Prostate gland (tissue), 2 donors: ENCODE data around the gene TRABD. TPM values are rescaled to one million over a fixed set of nuclear protein-coding genes. Genes with fewer than 3 reads are reported as not detected.

Experiments used
- DNase-seq: peaks from one replicate; pipeline ENCODE4 v3.0.0-alpha.2; 2019; ENCODE audit warnings: low spot score
- H3K27ac ChIP-seq, 2 donors: fragments of 200-600 bp; sonication (generic); 2 replicates each; pipeline ENCODE4 v1.5.1; 2017 to 2019
- H3K27me3 ChIP-seq: fragments of 200-600 bp; sonication (generic); replicated peaks from 2 replicates; pipeline ENCODE4 v1.5.1; 2019; ENCODE audit not compliant: insufficient read depth
- H3K36me3 ChIP-seq, 2 donors: fragments of 200-600 bp; sonication (generic); 1 replicate in 1 of 2; 2 replicates in 1 of 2; pipeline versions ENCODE4 v1.5.1 to v1.8.1; 2017 to 2019
- H3K4me1 ChIP-seq: fragments of 200-600 bp; sonication (generic); replicated peaks from 2 replicates; pipeline ENCODE4 v1.5.1; 2019
- H3K4me3 ChIP-seq, 2 donors: fragments of 200-600 bp; sonication (generic); 2 replicates each; pipeline ENCODE4 v1.5.1; 2017 to 2019
- H3K9me3 ChIP-seq: fragments of 200-600 bp; sonication (generic); 2 replicates; pipeline ENCODE4 v1.5.1; 2017
- CTCF ChIP-seq, 4 experiments: fragments of 200-600 bp in 2 of 4; fragments of 450-650 bp in 2 of 4; sonication (generic) in 2 of 4; IDR thresholded peaks; 1 replicate in 3 of 4; 2 replicates in 1 of 4; pipeline ENCODE4 v1.5.1; 2016 to 2019; ENCODE audit warnings: antibody characterized with exemption in 4 of 4, mild to moderate bottlenecking in 2 of 4, moderate library complexity in 2 of 4
- POLR2A ChIP-seq: fragments of 450-650 bp; IDR thresholded peaks from one replicate; pipeline ENCODE4 v1.6.1; 2016; ENCODE audit warnings: antibody characterized with exemption, mild to moderate bottlenecking
- POLR2AphosphoS5 ChIP-seq: sonication (generic); formaldehyde crosslinking; IDR thresholded peaks from one replicate; pipeline ENCODE4 v1.6.1; 2017; ENCODE audit warnings: antibody characterized with exemption
- WGBS: methylation state at CpG from one replicate; pipeline ENCODE4 v1.1.5; 2018; 5-methylcytosine and 5-hydroxymethylcytosine counted together
- intact Hi-C: fragments of 100-400 bp; cut with DNase I; formaldehyde crosslinking; loops from one replicate; pipeline ENCODE4 v1.14.2; 2022
- total RNA-seq, 2 donors: library from RNA; depleted of rRNA; stranded (reverse); fragments of >200 nt; gene quantifications; one replicate each; pipeline ENCODE4 v1.1.0, GENCODE V29; 2016

TRABD gene
- total RNA-seq, 2 donors from 2014 or later: 39.1 to 43.1 TPM

- WGBS: 84% methylated on average over 9 of the region's 9 CpGs
- Histone ChIP-seq H3K36me3 (peaks cover 20 to 28% of the 10 kb centered on the region in 2 donors), H3K9me3 (no peaks in the 10 kb centered on the region), H3K4me3 (no peak overlapping the region), H3K27ac (peak overlapping the region in 1 of 2 donors; percentile 28), H3K4me1 (no peaks in the 10 kb centered on the region), H3K27me3 (no peaks in the 10 kb centered on the region)
- TF ChIP-seq POLR2AphosphoS5 (peak; percentile 61), POLR2A (no peak)
- intact Hi-C loops: no loop called here
- no peak for DNase-seq
These were observed 27.6 kb downstream of the TRABD start for GRCh38 chr22:50213263-50213662.

- H3K4me3 ChIP-seq: no peak overlapping the region
- H3K36me3 ChIP-seq: peaks cover 20 to 31% of the 10 kb centered on the region in 2 donors
- no peak for DNase-seq
- WGBS: 67% methylated on average over 17 of the region's 17 CpGs
- no peaks in the 10 kb centered on the region for H3K9me3 ChIP-seq
- intact Hi-C loops: no loop called here
- no peaks in the 10 kb centered on the region for H3K4me1 ChIP-seq
- TF ChIP-seq POLR2AphosphoS5: no peak
- no peak for TF ChIP-seq POLR2A
- TF ChIP-seq CTCF (IDR thresholded peaks at IDR 0.05): no peak
- H3K27ac ChIP-seq: no peak overlapping the region
- no peaks in the 10 kb centered on the region for H3K27me3 ChIP-seq
These were observed 29.8 kb downstream of the TRABD start for GRCh38 chr22:50215297-50216054.

- Histone ChIP-seq H3K4me3 (no peak overlapping the region), H3K27me3 (no peaks in the 10 kb centered on the region), H3K36me3 (peaks cover 22 to 28% of the 10 kb centered on the region in 2 donors), H3K27ac (no peak overlapping the region), H3K9me3 (no peaks in the 10 kb centered on the region), H3K4me1 (no peaks in the 10 kb centered on the region)
- intact Hi-C loops: no loop called here
- WGBS: 77% methylated on average over 11 of the region's 15 CpGs
- TF ChIP-seq CTCF (IDR thresholded peaks at IDR 0.05) (no peak), POLR2AphosphoS5 (no peak), POLR2A (no peak)
- DNase-seq: no peak
These were observed 30.5 kb downstream of the TRABD start for GRCh38 chr22:50216055-50216683.

GRCh38 chr22:50216684-50217520, 31.2 kb downstream of the TRABD start:
- Histone ChIP-seq H3K27ac (no peak overlapping the region), H3K36me3 (peaks cover 25 to 35% of the 10 kb centered on the region in 2 donors), H3K27me3 (no peaks in the 10 kb centered on the region), H3K9me3 (no peaks in the 10 kb centered on the region), H3K4me1 (no peaks in the 10 kb centered on the region), H3K4me3 (no peak overlapping the region)
- DNase-seq: no peak
- intact Hi-C loops: no loop called here
- TF ChIP-seq POLR2A (no peak), POLR2AphosphoS5 (no peak), CTCF (IDR thresholded peaks at IDR 0.05) (no peak)
- WGBS: 92% methylated on average over 52 of the region's 57 CpGs

- no peak overlapping the region for H3K27ac ChIP-seq
- no peaks in the 10 kb centered on the region for H3K27me3 ChIP-seq
- no peaks in the 10 kb centered on the region for H3K4me1 ChIP-seq
- peaks cover 29 to 42% of the 10 kb centered on the region in 2 donors for H3K36me3 ChIP-seq
- no peak overlapping the region for H3K4me3 ChIP-seq
- 81% methylated on average over 19 of the region's 21 CpGs for WGBS
- intact Hi-C loops: no loop called here
- H3K9me3 ChIP-seq: no peaks in the 10 kb centered on the region
- no peak for DNase-seq
- TF ChIP-seq CTCF (IDR thresholded peaks at IDR 0.05) (no peak), POLR2A (no peak), POLR2AphosphoS5 (no peak)
These were observed 31.9 kb downstream of the TRABD start for GRCh38 chr22:50217543-50218152.
